ENCODE results near the gene CHAD. TPM values are rescaled to one million over a fixed set of nuclear protein-coding genes. Genes with fewer than 3 reads are reported as not detected.

The CHAD gene
- total RNA-seq, 1 experiment from 2014 or later: 0.57 TPM

DNA sequence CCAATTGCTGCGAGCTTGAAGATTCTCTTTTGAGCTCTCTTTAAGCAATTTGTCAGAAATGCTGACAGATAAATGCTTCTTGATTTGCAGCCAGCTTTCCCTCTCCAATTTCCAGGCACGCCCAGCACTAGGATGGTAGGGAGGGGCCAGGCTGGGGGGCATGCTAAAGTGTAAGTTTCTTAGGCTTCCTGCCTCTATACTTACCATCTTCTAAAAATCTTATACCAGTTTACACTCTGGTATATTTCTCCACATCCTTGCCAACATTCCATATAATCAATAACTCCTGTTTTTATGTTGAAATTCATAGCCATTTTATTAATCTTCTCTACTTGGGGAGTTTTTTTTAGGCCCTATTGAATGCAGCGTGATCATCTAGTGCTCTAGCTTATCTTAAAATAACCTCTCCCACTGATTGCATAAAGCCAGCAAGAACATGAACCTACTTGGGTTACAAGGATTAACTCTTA lies 25.1 kb downstream of the CHAD start:
- Histone ChIP-seq H3K14ac (ENCODE audit: insufficient read depth, low read length) (no peak overlapping the region), H3K79me1 (ENCODE audit: insufficient read depth, low read depth, low read length, poor library complexity, severe bottlenecking) (no peaks in the 10 kb centered on the region), H3T11ph (ENCODE audit: low read length) (no peak overlapping the region), H2BK5ac (ENCODE audit: insufficient read length, low read length) (no peak overlapping the region), H3K4me1 (ENCODE audit: insufficient read depth, low read length) (no peaks in the 10 kb centered on the region), H3K27ac (ENCODE audit: insufficient read length, low read depth, low read length) (no peak overlapping the region), H3K23me2 (ENCODE audit: insufficient read length, low read depth, low read length, poor library complexity, severe bottlenecking) (no peaks in the 10 kb centered on the region), H3K23ac (ENCODE audit: insufficient read length, low read depth, low read length) (no peak overlapping the region), H3K4me2 (ENCODE audit: insufficient read depth, insufficient read length, low read length) (no peak overlapping the region), H2BK12ac (ENCODE audit: insufficient read length, low read depth, low read length) (no peak overlapping the region), H2BK20ac (ENCODE audit: low read depth, low read length, poor library complexity, severe bottlenecking) (no peak overlapping the region), H2AFZ (ENCODE audit: low read length) (no peak overlapping the region), H3K18ac (ENCODE audit: insufficient read length, low read depth, low read length) (no peak overlapping the region), H2BK15ac (ENCODE audit: low read depth, low read length) (no peak overlapping the region), H3K9ac (ENCODE audit: extremely low read depth, insufficient read length, low read length) (no peak overlapping the region), H3K79me2 (ENCODE audit: insufficient read depth, low read length) (no peaks in the 10 kb centered on the region), H4K8ac (replicated peaks; ENCODE audit: insufficient read length, low read depth, low read length) (no peak overlapping the region), H3K9me3 (ENCODE audit: control insufficient read depth, low read depth, low read length) (no peaks in the 10 kb centered on the region), H2AK5ac (ENCODE audit: insufficient read length, low read length) (no peak overlapping the region), H3K4ac (ENCODE audit: low read depth, low read length) (no peak overlapping the region), H2BK120ac (ENCODE audit: low read depth, low read length, poor library complexity, severe bottlenecking) (no peak overlapping the region), H4K91ac (ENCODE audit: insufficient read length, low read depth, low read length) (no peak overlapping the region), H4K5ac (ENCODE audit: insufficient read length, low read depth, low read length) (no peak overlapping the region), H4K20me1 (ENCODE audit: control insufficient read depth, insufficient read depth, insufficient read length) (no peaks in the 10 kb centered on the region), H3K27me3 (ENCODE audit: insufficient read depth, low read length) (no peaks in the 10 kb centered on the region), H3K56ac (ENCODE audit: insufficient read length, low read depth, low read length) (no peak overlapping the region)
- Mint-ChIP-seq H3K36me3 (ENCODE audit: insufficient read depth in 1 of 3, low read depth in 3 of 3) (no peaks in the 10 kb centered on the region), H3K4me3 (no peak overlapping the region), H3K9me3 (no peaks in the 10 kb centered on the region), H3K4me1 (peaks cover 11 to 12% of the 10 kb centered on the region in 2 experiments), H3K27ac (no peak overlapping the region; a peak in 1 of 7 replicates), H3K27me3 (ENCODE audit: low read depth) (no peaks in the 10 kb centered on the region)
- WGBS (ENCODE audit: extremely low coverage, insufficient read length, low lambda C conversion rate): no CpG with 5 or more reads among the region's 3 CpGs
- TF ChIP-seq, protein P1, sequence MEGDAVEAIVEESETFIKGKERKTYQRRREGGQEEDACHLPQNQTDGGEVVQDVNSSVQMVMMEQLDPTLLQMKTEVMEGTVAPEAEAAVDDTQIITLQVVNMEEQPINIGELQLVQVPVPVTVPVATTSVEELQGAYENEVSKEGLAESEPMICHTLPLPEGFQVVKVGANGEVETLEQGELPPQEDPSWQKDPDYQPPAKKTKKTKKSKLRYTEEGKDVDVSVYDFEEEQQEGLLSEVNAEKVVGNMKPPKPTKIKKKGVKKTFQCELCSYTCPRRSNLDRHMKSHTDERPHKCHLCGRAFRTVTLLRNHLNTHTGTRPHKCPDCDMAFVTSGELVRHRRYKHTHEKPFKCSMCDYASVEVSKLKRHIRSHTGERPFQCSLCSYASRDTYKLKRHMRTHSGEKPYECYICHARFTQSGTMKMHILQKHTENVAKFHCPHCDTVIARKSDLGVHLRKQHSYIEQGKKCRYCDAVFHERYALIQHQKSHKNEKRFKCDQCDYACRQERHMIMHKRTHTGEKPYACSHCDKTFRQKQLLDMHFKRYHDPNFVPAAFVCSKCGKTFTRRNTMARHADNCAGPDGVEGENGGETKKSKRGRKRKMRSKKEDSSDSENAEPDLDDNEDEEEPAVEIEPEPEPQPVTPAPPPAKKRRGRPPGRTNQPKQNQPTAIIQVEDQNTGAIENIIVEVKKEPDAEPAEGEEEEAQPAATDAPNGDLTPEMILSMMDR (conservative IDR thresholded peaks at IDR 0.05): no peak
- no peak for DNase-seq

Data from H9 (cell line).